Liver (tissue), 9 donors: ENCODE results near the gene POTEG. TPM values are rescaled to one million over a fixed set of nuclear protein-coding genes. Genes with fewer than 3 reads are reported as not detected.
"Not testable (repeated sequence)": the region's sequence is repeated elsewhere in the genome, so short reads cannot be mapped to it uniquely, and the experiment has no call there.

Source experiments
- DNase-seq: peaks from one replicate; pipeline ENCODE4 v3.0.0-alpha.2; 2017; ENCODE audit warnings: low spot score
- H3K27ac ChIP-seq, 2 donors: one replicate each; pipeline ENCODE4 v1.7.0; 2013; ENCODE audit warnings: inconsistent platforms in 2 of 2, low read length in 2 of 2, control low read depth in 1 of 2, low read depth in 1 of 2, mild to moderate bottlenecking in 1 of 2
- H3K27me3 ChIP-seq, 4 donors: one replicate each; pipeline versions ENCODE4 v1.6.1 to v1.7.0; 2013; ENCODE audit warnings: low read length in 3 of 4, inconsistent platforms in 1 of 4, mild to moderate bottlenecking in 1 of 4, moderate library complexity in 1 of 4; ENCODE audit not compliant: control insufficient read depth in 4 of 4, insufficient read depth in 4 of 4
- H3K36me3 ChIP-seq, 4 donors: one replicate each; pipeline versions ENCODE4 v1.6.1 to v1.7.0; 2013; ENCODE audit warnings: low read length in 3 of 4, mild to moderate bottlenecking in 3 of 4, low read depth in 1 of 4, moderate library complexity in 1 of 4; ENCODE audit not compliant: control insufficient read depth in 4 of 4, insufficient read depth in 3 of 4
- H3K4me1 ChIP-seq, 4 donors: one replicate each; pipeline versions ENCODE4 v1.6.1 to v1.7.0; 2013; ENCODE audit warnings: low read length in 3 of 4, mild to moderate bottlenecking in 3 of 4, moderate library complexity in 1 of 4; ENCODE audit not compliant: control insufficient read depth in 4 of 4, insufficient read depth in 4 of 4
- H3K4me3 ChIP-seq, 3 donors: one replicate each; pipeline versions ENCODE4 v1.6.1 to v1.7.0; 2013; ENCODE audit warnings: low read length in 3 of 3, control low read depth in 1 of 3, low read depth in 1 of 3, mild to moderate bottlenecking in 1 of 3
- H3K9ac ChIP-seq, 2 donors: one replicate each; pipeline ENCODE4 v1.7.0; 2013; ENCODE audit warnings: low read length in 2 of 2, mild to moderate bottlenecking in 2 of 2, moderate library complexity in 2 of 2, control low read depth in 1 of 2, low read depth in 1 of 2
- H3K9me3 ChIP-seq, 4 donors: one replicate each; pipeline versions ENCODE4 v1.6.1 to v1.7.0; 2013; ENCODE audit warnings: low read length in 3 of 4; ENCODE audit not compliant: control insufficient read depth in 4 of 4
- WGBS: extraction: QIAGEN DNeasy Blood & Tissue Kit; methylation state at CpG from one replicate; pipeline ENCODE4 v1.1.7; 2013; 5-methylcytosine and 5-hydroxymethylcytosine counted together
- polyA plus RNA-seq, 2 donors: library from polyadenylated mRNA; stranded (reverse) in 1 of 2; unstranded in 1 of 2; fragments of 200-250 nt in 1 of 2; fragments of >200 nt in 1 of 2; fragmentation: Nextera tagmentation in 1 of 2; extraction: Ambion mirVana in 1 of 2; gene quantifications; one replicate each; pipeline versions ENCODE4 v1.2.1 to v1.2.3, GENCODE V29; 2013 to 2015
- total RNA-seq, 2 donors: library from RNA; depleted of rRNA; stranded (reverse); fragments of >200 nt; gene quantifications; one replicate each; pipeline ENCODE4 v1.2.3, GENCODE V29; 2014
- donor health status: healthy.
- donor health status: healthy.
- donor health status: healthy.
- donor health status: healthy.
- donor health status: healthy.

POTEG gene
- total RNA-seq (not detected), polyA plus RNA-seq (not detected)

GRCh38 chr14:19434241-19434640 is at the start of gene POTEG:
Gene POTEG (minus strand): TSS chr14:19434341. CDS start chr14:19434289, 52 bp downstream.
- WGBS: 77% methylated on average over 2 of the region's 12 CpGs
- not testable (repeated sequence) for H3K9me3 ChIP-seq, H3K4me3 ChIP-seq, H3K36me3 ChIP-seq, H3K27ac ChIP-seq, H3K27me3 ChIP-seq, H3K4me1 ChIP-seq, DNase-seq, H3K9ac ChIP-seq

- not testable (repeated sequence) for H3K4me1 ChIP-seq, H3K27me3 ChIP-seq, H3K9ac ChIP-seq, H3K9me3 ChIP-seq, DNase-seq, H3K36me3 ChIP-seq, H3K4me3 ChIP-seq, H3K27ac ChIP-seq
- WGBS: 88% methylated on average over 10 of the region's 16 CpGs
Observed at GRCh38 chr14:19482093-19482492, 48.0 kb upstream of the POTEG start.

- not testable (repeated sequence) for H3K4me3 ChIP-seq, H3K27me3 ChIP-seq, H3K9me3 ChIP-seq, H3K27ac ChIP-seq, H3K4me1 ChIP-seq, H3K9ac ChIP-seq, H3K36me3 ChIP-seq, DNase-seq
- no CpG with 5 or more reads among the region's 16 CpGs for WGBS
Observed at GRCh38 chr14:19481421-19481820, 47.3 kb upstream of the POTEG start.

GRCh38 chr14:19480491-19480890 is 46.4 kb upstream of the POTEG start:
- not testable (repeated sequence) for DNase-seq, H3K36me3 ChIP-seq, H3K9ac ChIP-seq, H3K27me3 ChIP-seq, H3K4me3 ChIP-seq, H3K27ac ChIP-seq, H3K9me3 ChIP-seq, H3K4me1 ChIP-seq
- 76% methylated on average over 2 of the region's 5 CpGs for whole genome bisulfite sequencing

GRCh38 chr14:19445761-19446160 is 11.6 kb upstream of the POTEG start:
- H3K27me3 ChIP-seq, H3K9me3 ChIP-seq, H3K4me1 ChIP-seq, H3K9ac ChIP-seq, H3K27ac ChIP-seq, DNase-seq, H3K4me3 ChIP-seq, H3K36me3 ChIP-seq: not testable (repeated sequence)
- whole genome bisulfite sequencing: 39% methylated on average over 5 of the region's 6 CpGs

- H3K27ac ChIP-seq, DNase-seq, H3K4me3 ChIP-seq, H3K4me1 ChIP-seq, H3K9ac ChIP-seq, H3K27me3 ChIP-seq, H3K9me3 ChIP-seq, H3K36me3 ChIP-seq: not testable (repeated sequence)
- WGBS: 60% methylated on average over 2 of the region's 3 CpGs
Observed at GRCh38 chr14:19439826-19440225, 5.7 kb upstream of the POTEG start.

- not testable (repeated sequence) for H3K9ac ChIP-seq, H3K27me3 ChIP-seq
- WGBS: 5% methylated on average over 3 of the region's 5 CpGs
Observed at GRCh38 chr14:19439219-19439618, 5.1 kb upstream of the POTEG start.

GRCh38 chr14:19437126-19437443 is 2.9 kb upstream of the POTEG start:
- not testable (repeated sequence) for H3K27ac ChIP-seq, H3K4me1 ChIP-seq, H3K9ac ChIP-seq, H3K9me3 ChIP-seq, H3K27me3 ChIP-seq, DNase-seq, H3K36me3 ChIP-seq, H3K4me3 ChIP-seq
- 75% methylated on average over 1 of the region's 1 CpG for WGBS

More at GRCh38 chr14:19439219-19439618, 5.1 kb upstream of the POTEG start:
- not testable (repeated sequence) for H3K36me3 ChIP-seq, DNase-seq, H3K27ac ChIP-seq, H3K9me3 ChIP-seq, H3K4me3 ChIP-seq, H3K4me1 ChIP-seq
